ENCODE data around the gene FAM53A.
"Not testable (repeated sequence)": the region's sequence is repeated elsewhere in the genome, so short reads cannot be mapped to it uniquely, and the experiment has no call there.

FAM53A gene

DNA sequence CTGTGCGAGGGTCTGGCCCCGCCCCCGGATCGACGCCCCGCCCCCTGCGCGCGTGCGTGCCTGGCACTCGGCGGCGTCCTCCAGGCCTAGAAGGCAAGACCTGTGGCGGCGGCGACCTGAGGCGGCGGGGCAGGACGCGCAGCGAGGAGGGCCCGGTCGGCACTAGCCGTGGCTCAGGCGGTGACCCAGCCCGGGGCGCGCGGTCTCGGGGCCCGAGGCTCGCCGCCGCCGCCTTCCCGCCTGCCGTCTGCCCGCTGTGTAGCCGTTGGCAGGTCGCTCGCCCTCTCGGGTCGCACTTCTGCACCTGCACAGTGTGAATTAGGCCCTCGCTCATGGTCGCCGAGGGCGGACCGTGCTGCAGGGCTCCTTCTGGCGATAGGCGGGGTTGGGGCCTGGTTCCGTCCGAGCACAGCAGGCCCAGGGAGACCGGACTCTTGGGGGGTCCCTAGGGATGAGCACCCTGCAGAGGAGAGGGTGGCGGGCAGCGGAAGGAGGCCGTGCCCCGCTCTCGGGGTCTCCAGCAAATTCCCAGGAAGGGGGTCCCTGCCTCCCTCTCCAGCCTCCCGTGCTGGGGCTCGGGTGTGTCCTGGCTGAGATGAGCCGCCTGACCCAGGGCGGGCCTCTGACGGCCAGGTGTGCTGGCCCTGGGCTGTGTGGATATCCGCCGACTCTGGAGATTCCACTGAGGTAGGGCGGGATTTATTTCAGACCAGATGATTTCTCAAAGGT, 557 bp upstream of the FAM53A start:
- peak; percentile 96 for DNase-seq

DNA sequence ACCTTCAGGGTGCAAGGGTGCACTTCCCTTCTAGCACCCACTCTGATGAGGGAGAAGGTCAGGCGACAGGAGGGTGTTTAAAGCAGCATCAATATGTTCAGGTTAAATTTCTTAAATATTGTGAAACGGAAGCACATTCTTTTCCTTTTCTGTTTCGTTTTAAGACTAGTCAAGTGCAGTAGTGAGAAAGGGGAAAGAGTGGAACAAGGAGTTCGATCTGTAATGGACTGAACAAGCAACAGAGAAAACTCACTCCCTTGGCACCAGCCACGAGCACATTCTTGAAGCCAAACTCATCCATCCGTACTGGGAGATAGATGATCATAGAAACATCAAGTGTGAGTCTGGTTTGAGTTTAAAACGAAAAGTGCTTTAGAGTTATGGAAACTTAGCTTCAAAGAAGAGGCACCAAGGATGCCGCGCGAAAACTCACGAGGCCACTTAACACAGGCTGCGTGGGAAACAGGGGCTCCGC, 815 bp downstream of the FAM53A start:
- DNase-seq, result no peak

DNA sequence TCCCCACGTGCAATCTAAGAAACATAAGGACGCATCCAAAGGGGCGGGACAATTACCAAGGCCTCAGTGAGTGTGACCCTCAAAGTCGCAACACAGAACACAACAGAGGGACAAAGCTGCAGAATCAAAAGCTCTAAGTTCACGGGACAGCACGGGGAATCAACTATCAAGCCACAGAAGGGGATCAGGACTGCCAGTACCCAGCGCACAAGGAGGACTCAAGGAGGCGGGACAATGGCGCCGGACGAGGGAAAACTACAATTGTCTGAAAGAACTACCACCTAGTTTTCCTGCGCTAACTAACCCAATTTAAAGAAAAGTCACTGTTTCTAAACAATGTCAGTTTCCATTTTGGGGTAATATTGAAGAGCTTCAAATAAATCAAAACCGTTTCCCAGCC, 1.3 kb downstream of the FAM53A start:
- DNase-seq, result no peak

DNA sequence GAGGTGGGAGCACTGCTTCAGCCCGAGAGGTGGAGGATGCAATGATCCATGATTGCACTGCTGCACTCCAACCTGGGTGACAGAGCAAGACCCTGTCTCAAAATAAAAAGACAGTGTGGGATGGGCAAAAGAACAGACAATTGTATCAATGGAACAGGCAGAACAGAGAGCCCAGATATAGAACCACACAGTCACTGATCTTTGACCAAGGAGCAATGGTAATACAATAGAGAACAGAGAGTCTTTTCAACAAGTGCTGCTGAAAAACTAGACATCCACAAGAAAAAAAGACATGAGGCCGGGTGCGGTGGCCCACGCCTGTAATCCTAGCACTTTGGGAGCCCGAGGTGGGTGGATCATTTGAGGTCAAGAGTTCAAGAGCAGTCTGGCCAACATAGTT, 5.9 kb downstream of the FAM53A start:
- DNase-seq, result no peak

DNA sequence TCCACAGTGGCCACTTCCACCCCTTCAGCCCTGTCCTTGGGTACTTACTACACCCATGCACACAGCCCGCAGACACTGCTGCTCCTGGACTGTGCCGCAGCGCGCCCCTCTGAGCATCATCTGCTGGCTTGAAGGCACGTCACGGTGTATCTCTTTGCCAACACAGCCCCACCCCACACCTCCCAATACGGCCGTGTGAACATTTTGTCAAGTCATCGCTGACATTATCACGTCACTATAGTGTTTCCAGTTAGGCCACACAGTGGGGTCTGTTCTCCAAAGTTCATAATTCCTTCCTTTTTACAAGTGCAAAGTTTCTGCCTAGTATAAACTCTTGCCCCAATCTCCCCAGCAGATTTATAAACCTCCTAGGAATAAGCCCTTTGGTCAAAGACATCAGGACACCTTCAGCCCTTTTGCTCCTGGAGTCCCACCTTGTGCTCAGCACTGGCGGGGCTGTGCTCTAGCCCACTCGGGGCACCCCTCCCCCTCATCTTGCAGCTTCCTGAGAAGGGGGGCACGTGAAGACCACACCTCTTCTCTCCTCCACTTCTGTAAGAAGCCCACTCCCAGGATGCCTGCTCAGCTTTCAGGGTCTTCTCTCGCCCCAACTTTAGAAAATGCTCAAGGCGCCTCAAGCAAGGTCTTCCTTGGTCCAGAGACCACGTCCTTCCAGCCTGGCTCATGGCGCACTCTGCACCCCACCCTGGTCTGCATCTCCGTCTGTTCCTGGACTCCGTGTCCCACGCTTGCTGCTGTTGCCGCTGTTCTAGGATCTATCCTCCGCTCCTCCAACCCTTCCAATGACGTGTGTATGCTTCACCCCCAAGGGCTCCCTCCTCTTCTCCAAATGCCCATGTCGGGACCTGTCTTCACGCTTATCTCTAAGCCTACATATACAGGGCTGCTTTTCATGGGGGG, 7.2 kb downstream of the FAM53A start:
- DNase-seq, result no peak

DNA sequence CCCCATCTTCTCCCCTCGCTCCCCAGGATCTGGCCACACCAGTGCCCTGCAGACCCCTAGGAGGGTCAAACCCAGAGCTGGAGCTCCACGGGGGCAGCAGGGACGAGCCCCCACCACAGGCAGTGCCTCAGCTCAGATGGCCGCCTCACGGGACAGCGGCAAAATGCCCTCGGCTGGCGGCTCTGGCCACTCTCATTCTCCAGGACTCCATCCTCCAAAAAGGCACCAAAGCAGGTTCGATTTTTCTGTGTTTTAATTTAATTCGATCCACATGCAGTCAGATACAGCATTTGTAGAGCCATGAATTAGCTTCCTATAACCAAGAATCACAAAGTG, 8.3 kb downstream of the FAM53A start:
- DNase-seq, result no peak

DNA sequence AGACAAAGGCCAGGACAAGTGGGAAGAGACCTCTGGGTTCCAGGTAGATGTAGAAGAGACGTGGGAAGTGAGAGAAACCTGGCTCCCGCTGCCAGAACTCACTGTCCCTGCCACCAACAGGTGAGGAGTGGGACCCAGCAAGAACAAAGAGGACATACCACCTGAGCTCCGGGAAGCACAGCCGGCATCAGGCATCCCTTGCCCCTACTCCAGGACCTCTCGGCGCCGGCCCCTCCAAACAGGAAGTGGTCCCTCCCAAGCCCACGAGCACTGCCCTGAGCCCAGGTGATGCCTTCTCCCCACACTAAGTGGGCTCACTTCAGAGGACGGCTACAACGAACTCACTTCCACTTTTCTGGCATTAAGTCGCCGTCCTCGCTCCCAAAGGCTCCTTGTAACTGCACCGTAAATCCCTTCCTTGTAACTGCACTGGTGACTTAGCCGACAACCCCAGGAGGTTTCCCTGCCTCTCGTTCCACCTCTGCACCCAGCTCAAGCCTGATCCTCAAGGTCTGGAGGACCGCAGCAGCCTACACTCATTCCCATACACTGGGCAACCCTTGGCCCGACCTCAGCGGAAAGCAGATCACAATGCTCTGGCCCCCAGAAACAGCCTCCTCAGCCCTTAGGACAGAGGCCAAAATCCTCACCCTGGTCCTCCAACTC, 8.8 kb downstream of the FAM53A start:
- DNase-seq, result no peak

DNA sequence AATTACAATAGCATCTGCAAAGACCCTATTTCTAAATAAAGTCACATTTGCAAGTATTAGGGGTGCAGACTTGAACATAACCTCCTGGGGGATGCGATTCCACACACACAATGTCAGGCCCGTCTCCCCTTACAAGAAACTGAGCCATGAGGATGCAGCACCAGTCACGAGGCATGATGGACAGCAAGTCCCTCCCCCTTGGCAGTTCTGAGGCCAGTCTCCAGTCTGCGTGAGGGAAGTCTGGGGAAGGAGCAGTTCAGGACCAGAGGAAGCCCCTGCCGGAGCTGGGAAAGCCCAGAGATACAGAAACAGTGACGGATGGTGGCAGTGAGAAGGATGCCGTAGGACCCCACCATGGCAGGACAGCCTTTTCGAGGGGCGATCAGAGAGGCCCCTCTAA, 9.4 kb downstream of the FAM53A start:
- DNase-seq, result no peak

DNA sequence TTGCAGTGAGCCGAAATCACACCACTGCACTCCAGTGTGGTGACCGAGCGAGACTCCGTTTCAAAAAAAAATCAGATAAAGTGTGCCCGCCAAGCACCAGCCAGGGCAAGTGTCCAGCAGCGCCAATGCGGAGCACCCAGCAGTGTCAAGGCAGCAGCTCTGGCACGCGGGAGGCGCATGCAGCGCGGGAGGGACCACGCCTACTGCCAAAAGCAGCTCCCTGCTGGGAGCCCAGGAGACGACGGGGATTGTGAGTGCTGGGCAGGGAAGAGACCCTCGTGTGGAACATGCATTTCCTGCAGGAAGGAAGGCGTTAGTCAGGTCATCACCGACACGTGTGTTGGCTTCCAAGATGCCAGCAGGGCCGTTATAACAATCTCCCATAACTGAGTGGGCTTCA, 10.4 kb downstream of the FAM53A start:
- no peak for DNase-seq

DNA sequence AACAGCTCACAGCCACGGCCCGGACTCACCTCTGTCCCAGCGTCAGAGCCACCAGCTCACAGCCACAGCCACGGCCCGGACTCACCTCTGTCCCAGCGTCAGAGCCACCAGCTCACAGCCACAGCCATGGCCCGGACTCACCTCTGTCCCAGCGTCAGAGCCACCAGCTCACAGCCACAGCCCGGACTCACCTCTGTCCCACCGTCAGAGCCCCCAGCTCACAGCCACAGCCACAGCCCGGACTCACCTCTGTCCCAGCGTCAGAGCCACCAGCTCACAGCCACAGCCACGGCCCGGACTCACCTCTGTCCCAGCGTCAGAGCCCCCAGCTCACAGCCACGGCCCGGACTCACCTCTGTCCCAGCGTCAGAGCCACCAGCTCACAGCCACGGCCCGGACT, 13.1 kb downstream of the FAM53A start:
- DNase-seq, result not testable (repeated sequence)

DNA sequence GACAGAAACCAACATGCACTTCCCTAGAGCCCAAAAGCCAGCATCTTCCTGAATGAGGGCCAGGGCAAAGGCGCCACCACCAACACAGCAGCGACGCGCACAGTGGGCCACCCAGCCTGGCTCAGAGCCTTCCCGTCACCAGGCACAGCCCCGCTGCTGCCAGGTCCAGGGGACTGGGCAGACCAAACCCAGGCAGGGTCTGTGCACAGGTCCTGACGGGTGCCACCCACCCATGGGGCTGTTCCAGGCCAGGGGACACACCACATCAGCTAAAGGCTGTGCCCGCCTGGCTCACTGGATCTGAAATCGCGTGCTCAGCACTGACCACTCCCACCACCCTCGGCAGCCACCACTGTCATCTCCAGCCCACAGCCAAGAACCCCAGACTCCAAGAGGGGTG, 13.8 kb downstream of the FAM53A start:
- no peak for DNase-seq

DNA sequence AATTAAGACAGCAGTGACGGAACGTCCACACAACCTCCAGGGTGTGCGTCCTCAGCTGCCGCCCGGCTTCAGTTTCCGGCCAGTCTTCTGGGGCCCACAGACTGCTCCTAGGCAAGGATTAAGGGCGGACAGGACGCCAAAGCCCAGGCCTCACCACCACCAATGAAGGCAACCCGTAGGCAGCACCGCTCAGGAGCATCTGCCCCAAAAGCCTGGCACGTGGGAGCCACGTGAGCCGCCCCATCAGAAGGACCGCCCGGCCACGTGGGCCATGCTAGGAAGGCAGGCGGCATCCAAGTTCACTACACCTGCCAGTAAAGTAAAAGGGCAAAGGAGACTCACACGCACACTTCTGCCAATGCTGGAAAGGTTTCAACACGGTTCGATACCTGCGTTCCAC, 14.3 kb downstream of the FAM53A start:
- no peak for DNase-seq

DNA sequence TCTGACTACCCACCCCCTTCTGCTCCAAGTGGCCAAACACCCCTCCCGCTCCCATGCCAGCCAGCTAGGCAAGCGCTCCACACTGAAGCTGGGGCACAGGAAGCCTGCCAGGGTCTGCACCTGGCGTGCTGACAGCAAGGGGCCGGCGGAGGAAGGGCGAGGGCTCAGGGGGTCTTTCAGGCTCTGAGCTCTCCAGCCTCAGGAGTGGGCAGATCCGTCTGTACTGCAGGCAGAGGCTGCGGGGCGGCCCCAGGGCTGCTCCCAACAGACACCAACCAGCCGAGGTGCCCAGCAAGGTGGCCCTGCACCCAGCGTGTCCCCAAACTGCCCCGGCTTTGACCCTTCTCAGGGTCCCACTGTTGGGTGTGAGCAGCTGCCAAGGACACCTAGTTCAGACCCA, 14.8 kb downstream of the FAM53A start:
- DNase-seq, result no peak

DNA sequence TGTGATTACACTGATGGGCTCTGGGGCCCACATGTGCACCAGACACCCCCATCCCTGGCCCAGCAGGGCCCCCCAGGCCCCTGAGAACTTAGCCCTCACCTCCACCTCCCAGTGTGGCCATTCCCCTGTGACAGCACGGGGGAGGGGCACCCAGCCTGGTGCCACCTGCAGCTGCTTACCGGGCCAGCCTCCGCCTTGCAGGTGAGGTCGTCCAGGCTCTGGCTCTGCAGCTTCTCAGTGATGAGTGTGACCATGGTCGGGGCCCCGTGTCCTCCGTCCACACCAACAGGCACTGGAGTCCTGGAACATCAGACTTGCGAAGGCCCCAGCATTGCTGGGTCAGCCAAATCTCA, 15.6 kb downstream of the FAM53A start:
- DNase-seq, result no peak

DNA sequence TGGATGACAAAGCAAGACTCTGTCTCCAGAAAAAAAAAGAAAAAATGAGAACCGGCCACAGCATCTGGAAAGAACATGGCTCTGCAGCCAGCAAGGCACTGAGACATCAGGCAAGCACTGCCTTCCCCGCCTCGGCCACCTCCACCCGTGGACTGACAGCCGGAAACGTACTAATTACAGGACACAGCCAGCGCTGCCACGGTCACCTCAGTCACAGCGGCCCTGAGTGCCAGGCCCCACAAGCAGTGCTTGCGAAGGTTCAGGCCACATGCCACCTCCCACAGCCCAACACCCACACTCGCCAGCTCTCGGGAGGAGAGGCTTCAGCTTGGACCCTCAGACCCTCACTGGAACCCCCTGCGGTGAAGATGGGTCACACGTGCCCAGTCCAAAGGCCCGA, 16.8 kb downstream of the FAM53A start:
- DNase-seq, result no peak

DNA sequence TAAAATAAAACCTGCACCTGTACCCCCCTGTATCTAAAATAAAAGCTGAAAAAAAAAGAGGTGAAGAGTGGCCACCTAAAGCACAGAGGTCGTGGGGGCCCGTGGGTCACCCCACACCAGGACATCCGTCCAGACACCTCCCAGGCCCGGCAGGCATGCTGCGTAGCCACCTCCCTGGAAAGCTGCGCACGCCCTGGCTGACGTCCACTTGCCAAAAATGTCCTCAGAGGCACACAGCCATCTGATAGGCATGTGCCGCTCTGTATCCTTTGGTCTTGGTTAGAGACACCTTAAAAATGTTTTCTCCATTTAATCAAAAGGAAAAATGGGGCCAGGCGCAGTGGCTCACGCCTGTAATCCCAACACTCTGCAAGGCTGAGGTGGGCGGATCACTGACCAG, 17.7 kb downstream of the FAM53A start:
- DNase-seq, result no peak

DNA sequence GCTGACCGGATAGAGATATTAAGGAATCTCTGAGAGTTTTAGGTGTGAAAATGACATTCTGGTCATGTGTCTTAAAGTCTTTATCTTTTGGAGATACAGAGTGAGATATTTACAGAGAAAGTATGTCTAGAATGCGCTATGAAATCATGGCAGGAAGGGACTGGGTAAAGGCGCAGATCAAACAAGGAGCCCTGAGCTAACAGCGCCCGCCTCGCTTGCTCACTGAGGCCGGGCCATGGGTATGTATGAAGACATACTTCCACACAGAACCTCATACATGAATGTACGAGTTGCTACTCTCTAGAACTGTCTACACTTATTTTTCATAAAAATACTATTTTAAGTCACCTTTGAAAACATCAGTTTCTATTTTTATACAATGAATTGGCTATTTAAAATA, 20.0 kb downstream of the FAM53A start:
- no peak for DNase-seq

DNA sequence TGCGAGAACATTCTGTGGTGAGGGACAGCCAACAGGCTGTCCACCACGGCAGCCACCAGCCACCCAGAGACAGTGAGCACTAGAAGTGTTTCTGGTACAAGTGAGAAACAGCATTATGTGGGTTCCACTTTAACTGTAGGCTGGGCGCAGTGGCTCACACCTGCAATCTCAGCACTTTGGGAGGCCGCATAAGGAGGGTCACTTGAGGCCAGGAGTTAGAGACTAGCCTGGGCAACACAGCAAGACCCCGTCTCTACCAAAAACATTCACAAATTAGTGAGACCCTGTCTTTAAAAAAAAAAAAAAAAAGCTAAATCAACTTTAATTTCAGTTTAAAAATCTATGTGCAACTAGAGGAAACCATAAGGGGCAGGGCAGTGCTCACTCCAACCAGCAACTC, 20.6 kb downstream of the FAM53A start:
- DNase-seq, result no peak

DNA sequence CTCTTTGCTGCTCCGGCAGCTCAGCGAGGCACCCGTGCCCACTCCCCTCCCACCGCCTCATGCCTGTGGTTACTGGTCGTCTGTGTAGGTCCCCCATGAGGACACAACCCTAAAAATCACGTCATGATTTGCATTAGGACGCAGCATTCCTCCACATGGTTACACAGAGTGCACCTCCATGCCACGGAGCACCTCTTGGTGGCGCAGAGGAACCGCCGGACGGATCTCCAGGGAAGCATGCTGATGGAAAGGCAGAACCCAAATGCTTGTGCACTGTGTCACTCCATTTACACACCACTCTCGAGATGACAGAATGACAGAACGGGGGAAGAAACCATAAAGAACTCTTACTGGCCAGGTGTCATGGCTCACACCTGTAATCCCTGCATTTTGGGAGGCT, 22.4 kb downstream of the FAM53A start:
- DNase-seq, result no peak

DNA sequence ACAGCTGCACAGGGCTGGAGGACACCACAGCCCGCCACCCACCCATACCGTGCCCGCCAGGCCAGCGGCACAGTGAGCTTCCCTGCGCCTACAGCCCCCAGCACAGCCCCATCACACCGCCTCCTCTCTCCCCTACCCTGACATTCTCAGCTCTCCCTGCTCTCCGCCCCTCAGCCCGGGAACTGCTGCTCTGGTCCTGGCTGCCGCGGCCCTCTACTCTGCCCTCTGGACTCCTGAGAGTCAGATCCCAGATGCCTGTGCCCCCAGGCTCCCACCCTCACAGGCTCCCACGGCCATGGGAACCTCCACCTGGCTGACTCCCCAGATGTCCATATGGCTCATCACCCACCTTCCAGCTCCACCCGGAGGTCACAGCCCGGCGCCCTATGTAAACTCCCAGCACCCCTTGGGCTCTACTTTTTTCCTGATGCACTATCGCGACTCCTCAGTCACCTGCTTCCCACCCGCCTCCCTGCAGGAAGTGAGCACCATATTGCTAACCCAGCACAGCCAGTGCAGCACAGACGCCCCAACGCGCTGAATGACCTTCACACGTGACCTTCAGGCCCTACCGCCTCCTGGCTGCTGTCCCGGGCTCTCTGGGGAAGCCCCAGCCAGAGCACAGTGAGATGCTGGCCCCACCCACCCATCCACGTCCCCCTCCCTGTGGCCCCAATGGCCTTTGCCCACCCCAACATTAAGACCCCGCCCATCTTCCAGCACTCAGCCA, 23.0 kb downstream of the FAM53A start:
- no peak for DNase-seq

DNA sequence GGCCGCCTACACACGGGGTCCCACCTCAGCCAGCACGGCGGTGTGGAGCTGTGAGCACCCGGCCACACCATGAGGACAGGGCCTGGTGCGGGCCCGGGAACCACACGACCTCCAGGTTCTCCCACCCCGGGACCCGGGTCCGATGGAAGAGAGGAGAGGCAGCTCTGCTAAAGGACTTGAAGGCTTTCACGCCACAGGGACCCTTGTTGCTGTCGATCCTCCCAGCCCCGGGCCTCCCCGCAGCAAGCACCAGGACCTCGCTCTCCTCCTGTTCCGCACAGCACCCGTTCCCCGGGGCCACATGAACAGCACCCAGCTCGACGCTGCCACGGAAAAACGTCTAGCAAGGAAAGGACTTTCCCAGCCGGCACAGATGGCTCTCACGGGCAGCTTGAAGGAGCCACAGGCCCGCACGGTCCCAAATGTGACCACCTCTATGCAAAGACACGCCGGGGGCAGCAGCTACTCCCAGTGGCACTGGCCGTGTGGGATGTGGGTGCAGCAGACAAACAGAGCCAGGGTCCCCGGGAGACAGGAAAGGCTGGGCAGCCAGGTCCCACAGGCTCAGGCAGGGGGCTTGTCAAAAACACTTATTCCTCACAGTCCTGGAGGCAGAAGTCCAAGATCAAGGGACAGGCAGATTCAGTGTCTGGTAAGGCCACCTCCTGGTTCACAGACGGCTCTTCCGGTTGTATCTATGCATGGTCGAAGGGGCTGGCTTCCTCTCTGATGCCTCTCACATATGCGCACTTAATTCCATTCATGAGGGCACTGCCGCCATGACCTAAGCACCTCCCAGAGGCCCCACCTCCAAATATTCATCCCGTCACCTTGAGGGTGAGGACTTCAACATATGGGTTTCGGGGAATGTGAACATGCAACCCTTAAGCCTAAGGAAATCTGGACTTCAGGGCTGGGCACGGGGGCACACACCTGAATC, 24.7 kb downstream of the FAM53A start:
- no peak for DNase-seq

DNA sequence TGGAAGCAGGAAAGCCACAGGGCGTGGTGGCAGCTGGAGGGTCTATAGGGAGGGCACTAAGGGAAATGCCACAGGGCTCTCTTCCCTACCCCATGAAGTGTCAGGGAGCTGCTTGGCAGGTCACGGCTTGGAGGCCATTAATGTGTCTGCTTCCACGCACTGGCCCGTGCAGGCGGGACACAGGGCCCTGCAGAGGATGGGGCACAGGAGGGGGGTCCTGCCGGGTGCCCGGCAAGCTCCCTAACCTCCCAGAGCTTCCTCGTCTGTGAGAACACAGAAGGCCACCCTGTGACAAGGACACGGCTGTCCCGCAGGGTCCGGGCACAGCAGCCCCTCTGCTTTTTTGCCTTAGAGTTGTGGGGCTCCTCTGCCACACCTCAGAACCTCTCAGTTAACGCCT, 25.5 kb downstream of the FAM53A start:
- DNase-seq, result no peak

All from activated CD8-positive, alpha-beta memory T cell treated with anti-CD3 and anti-CD28 coated beads, Interleukin-2, amount 50 U/mL, for 4 hours (primary cell).